GM23338 (cell line): ENCODE results near the gene ANXA3. TPM values are rescaled to one million over a fixed set of nuclear protein-coding genes. Genes with fewer than 3 reads are reported as not detected.

Experiments used
- ATAC-seq: fragments of 200-7000 bp; cut with Tn5 transposase; 3 replicates; pipeline ENCODE4 v1.9.1; 2020
- DNase-seq: peaks from one replicate; pipeline ENCODE4 v3.0.0-alpha.2; 2015; ENCODE audit warnings: low spot score
- H2AFZ ChIP-seq: fragments of 200-600 bp; sonication (generic); 2 replicates; pipeline ENCODE4 v1.8.0; 2016; ENCODE audit warnings: antibody characterized with exemption, mild to moderate bottlenecking, moderate library complexity
- H3F3A ChIP-seq: fragments of 200-600 bp; sonication (generic); replicated peaks from 2 replicates; pipeline ENCODE4 v1.8.0; 2017; ENCODE audit warnings: antibody characterized with exemption, mixed run types, low read depth
- H3K27ac ChIP-seq: fragments of 200-600 bp; sonication (generic); 2 replicates; pipeline ENCODE4 v1.6.1; 2016; ENCODE audit warnings: low read depth
- H3K27me3 ChIP-seq: fragments of 200-600 bp; sonication (generic); 2 replicates; pipeline ENCODE4 v1.8.0; 2016; ENCODE audit warnings: mild to moderate bottlenecking, mixed run types, moderate library complexity; ENCODE audit not compliant: insufficient read depth
- H3K36me3 ChIP-seq: fragments of 200-600 bp; sonication (generic); 2 replicates; pipeline ENCODE4 v1.8.0; 2016; ENCODE audit warnings: mild to moderate bottlenecking; ENCODE audit not compliant: insufficient read depth
- H3K4me1 ChIP-seq: fragments of 200-600 bp; sonication (generic); 2 replicates; pipeline ENCODE4 v1.8.0; 2016; ENCODE audit warnings: mild to moderate bottlenecking, moderate library complexity; ENCODE audit not compliant: insufficient read depth
- H3K4me2 ChIP-seq: fragments of 200-600 bp; sonication (generic); 2 replicates; pipeline ENCODE4 v1.7.1; 2017; ENCODE audit warnings: mixed run types
- H3K4me3 ChIP-seq: fragments of 200-600 bp; sonication (generic); 2 replicates; pipeline ENCODE4 v1.6.1; 2016; ENCODE audit warnings: mixed run types
- H3K79me2 ChIP-seq: fragments of 200-600 bp; sonication (generic); replicated peaks from 2 replicates; pipeline ENCODE4 v1.8.0; 2017; ENCODE audit warnings: mild to moderate bottlenecking; ENCODE audit not compliant: insufficient read depth
- H3K9me2 ChIP-seq: fragments of 200-600 bp; sonication (generic); 2 replicates; pipeline ENCODE4 v1.8.0; 2017; ENCODE audit not compliant: insufficient read depth
- H4K20me1 ChIP-seq: fragments of 200-600 bp; sonication (generic); replicated peaks from 2 replicates; pipeline ENCODE4 v1.8.0; 2017; ENCODE audit warnings: mild to moderate bottlenecking; ENCODE audit not compliant: insufficient read depth
- H3K27ac Mint-ChIP-seq: 2 replicates; pipeline ENCODE4 v1.8.0; 2020; ENCODE audit warnings: inconsistent platforms, mild to moderate bottlenecking, moderate library complexity, mixed read lengths
- H3K27me3 Mint-ChIP-seq: 3 replicates; pipeline ENCODE4 v1.8.0; 2022; ENCODE audit warnings: low read depth, mild to moderate bottlenecking, moderate library complexity, mixed read lengths, inconsistent platforms; ENCODE audit not compliant: insufficient read depth, poor library complexity
- H3K36me3 Mint-ChIP-seq: 3 replicates; pipeline ENCODE4 v1.8.0; 2021; ENCODE audit warnings: low read depth, mild to moderate bottlenecking, inconsistent platforms, moderate library complexity, mixed read lengths
- H3K4me1 Mint-ChIP-seq: 3 replicates; pipeline ENCODE4 v1.8.0; 2020; ENCODE audit warnings: mild to moderate bottlenecking, inconsistent platforms, mixed read lengths
- H3K4me3 Mint-ChIP-seq: 3 replicates; pipeline ENCODE4 v1.8.0; 2021; ENCODE audit warnings: moderate library complexity, mild to moderate bottlenecking, inconsistent platforms, mixed read lengths
- H3K9me3 Mint-ChIP-seq: 3 replicates; pipeline ENCODE4 v1.8.0; 2020; ENCODE audit warnings: moderate library complexity, mild to moderate bottlenecking, inconsistent platforms, mixed read lengths
- CTCF ChIP-seq, 2 experiments: fragments of 200-600 bp in 1 of 2; sonication (generic) in 1 of 2; conservative IDR thresholded peaks; 2 replicates each; pipeline versions ENCODE4 v1.5.1 to v1.6.1; 2016 to 2017; ENCODE audit warnings: antibody characterized with exemption in 2 of 2, low read depth in 2 of 2, mild to moderate bottlenecking in 2 of 2, moderate library complexity in 1 of 2
- EZH2 ChIP-seq: fragments of 200-600 bp; sonication (generic); IDR thresholded peaks from one replicate; pipeline ENCODE4 v1.8.0; 2017; ENCODE audit warnings: antibody characterized with exemption, mild to moderate bottlenecking, low read depth; ENCODE audit not compliant: unreplicated experiment
- JUNB ChIP-seq: IDR thresholded peaks from one replicate; pipeline ENCODE4 v1.6.1; 2016; ENCODE audit warnings: antibody characterized with exemption; ENCODE audit not compliant: unreplicated experiment
- POLR2AphosphoS5 ChIP-seq: IDR thresholded peaks from 2 replicates; pipeline ENCODE4 v1.6.1; 2016; ENCODE audit warnings: antibody characterized with exemption, low read depth
- ZNF114 ChIP-seq: fragments of 250-450 bp; sonication (Bioruptor Pico); IDR thresholded peaks from 2 replicates; pipeline ENCODE4 v1.5.0; 2020; ENCODE audit warnings: mild to moderate bottlenecking, moderate library complexity
- ZNF331 ChIP-seq: fragments of 250-450 bp; sonication (Bioruptor Pico); IDR thresholded peaks from 2 replicates; pipeline ENCODE4 v1.5.0; 2020; ENCODE audit warnings: low read depth, mild to moderate bottlenecking, moderate library complexity
- polyA plus RNA-seq: library from polyadenylated mRNA; unstranded; fragments of >200 nt; fragmentation: Nextera tagmentation; extraction: Ambion mirVana; gene quantifications from 2 replicates; pipeline ENCODE4 v1.2.1, GENCODE V29; 2016
- total RNA-seq: library from RNA; depleted of rRNA; stranded (reverse); fragments of >200 nt; shearing (Covaris generic); gene quantifications from 2 replicates; pipeline ENCODE4 v1.2.3, GENCODE V29; 2014
- TF ChIP-seq, protein P1 (sequence below): IDR thresholded peaks from 2 replicates; pipeline ENCODE4 v1.6.1; 2016; ENCODE audit warnings: antibody characterized with exemption
- TF ChIP-seq, protein P2 (sequence below): IDR thresholded peaks from one replicate; pipeline ENCODE4 v1.6.1; 2018; ENCODE audit warnings: antibody characterized with exemption; ENCODE audit not compliant: unreplicated experiment

ANXA3 gene
- total and polyA plus RNA-seq, 2 experiments from 2014 or later = 20.3 to 31.5 TPM

- Mint-ChIP-seq H3K9me3 (no peaks in the 10 kb centered on the region), H3K4me3 (no peak overlapping the region), H3K27ac (no peak overlapping the region), H3K36me3 (peaks cover 6% of the 10 kb centered on the region; the same call in 2 of the 3 replicates), H3K4me1 (peaks cover 25% of the 10 kb centered on the region), H3K27me3 (peaks cover 3% of the 10 kb centered on the region)
- ATAC-seq (no peak), DNase-seq (no peak)
- Histone ChIP-seq H3K27ac (no peak overlapping the region), H3K4me3 (no peak overlapping the region), H3K4me2 (no peak overlapping the region), H3F3A (no peaks in the 10 kb centered on the region), H3K79me2 (no peaks in the 10 kb centered on the region), H3K27me3 (no peaks in the 10 kb centered on the region), H3K9me2 (no peaks in the 10 kb centered on the region), H3K4me1 (peaks cover 11% of the 10 kb centered on the region; the same call in 1 of the 2 replicates), H4K20me1 (no peaks in the 10 kb centered on the region), H3K36me3 (no peaks in the 10 kb centered on the region), H2AFZ (no peak overlapping the region)
- TF ChIP-seq POLR2AphosphoS5 (no peak), JUNB (no peak), ZNF114 (CRISPR knock-in tag) (no peak), ZNF331 (CRISPR knock-in tag) (no peak), EZH2 (no peak), CTCF (conservative IDR thresholded peaks at IDR 0.05; ENCODE audit: low read depth in 2 of 2) (no peak)
- TF ChIP-seq, protein P1, sequence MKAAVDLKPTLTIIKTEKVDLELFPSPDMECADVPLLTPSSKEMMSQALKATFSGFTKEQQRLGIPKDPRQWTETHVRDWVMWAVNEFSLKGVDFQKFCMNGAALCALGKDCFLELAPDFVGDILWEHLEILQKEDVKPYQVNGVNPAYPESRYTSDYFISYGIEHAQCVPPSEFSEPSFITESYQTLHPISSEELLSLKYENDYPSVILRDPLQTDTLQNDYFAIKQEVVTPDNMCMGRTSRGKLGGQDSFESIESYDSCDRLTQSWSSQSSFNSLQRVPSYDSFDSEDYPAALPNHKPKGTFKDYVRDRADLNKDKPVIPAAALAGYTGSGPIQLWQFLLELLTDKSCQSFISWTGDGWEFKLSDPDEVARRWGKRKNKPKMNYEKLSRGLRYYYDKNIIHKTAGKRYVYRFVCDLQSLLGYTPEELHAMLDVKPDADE = no peak
- TF ChIP-seq, protein P2, sequence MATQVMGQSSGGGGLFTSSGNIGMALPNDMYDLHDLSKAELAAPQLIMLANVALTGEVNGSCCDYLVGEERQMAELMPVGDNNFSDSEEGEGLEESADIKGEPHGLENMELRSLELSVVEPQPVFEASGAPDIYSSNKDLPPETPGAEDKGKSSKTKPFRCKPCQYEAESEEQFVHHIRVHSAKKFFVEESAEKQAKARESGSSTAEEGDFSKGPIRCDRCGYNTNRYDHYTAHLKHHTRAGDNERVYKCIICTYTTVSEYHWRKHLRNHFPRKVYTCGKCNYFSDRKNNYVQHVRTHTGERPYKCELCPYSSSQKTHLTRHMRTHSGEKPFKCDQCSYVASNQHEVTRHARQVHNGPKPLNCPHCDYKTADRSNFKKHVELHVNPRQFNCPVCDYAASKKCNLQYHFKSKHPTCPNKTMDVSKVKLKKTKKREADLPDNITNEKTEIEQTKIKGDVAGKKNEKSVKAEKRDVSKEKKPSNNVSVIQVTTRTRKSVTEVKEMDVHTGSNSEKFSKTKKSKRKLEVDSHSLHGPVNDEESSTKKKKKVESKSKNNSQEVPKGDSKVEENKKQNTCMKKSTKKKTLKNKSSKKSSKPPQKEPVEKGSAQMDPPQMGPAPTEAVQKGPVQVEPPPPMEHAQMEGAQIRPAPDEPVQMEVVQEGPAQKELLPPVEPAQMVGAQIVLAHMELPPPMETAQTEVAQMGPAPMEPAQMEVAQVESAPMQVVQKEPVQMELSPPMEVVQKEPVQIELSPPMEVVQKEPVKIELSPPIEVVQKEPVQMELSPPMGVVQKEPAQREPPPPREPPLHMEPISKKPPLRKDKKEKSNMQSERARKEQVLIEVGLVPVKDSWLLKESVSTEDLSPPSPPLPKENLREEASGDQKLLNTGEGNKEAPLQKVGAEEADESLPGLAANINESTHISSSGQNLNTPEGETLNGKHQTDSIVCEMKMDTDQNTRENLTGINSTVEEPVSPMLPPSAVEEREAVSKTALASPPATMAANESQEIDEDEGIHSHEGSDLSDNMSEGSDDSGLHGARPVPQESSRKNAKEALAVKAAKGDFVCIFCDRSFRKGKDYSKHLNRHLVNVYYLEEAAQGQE = no peak
These were observed 20.2 kb downstream of the ANXA3 start for GRCh38 chr4:78571804-78572203.
